DOHH2 (cell line): ENCODE results near the gene TCN2.
A peak's percentile ranks its signal among the peaks of the same experiment; 100 is the strongest.

Experiments used
- H3F3A ChIP-seq: fragments of 200-600 bp; sonication (generic), shearing (Covaris generic); 2 replicates; pipeline ENCODE4 v1.6.0; 2016; ENCODE audit warnings: antibody characterized with exemption, mild to moderate bottlenecking; ENCODE audit not compliant: control insufficient read depth, insufficient read depth
- H3K27ac ChIP-seq: fragments of 200-600 bp; sonication (generic); 2 replicates; pipeline ENCODE4 v1.5.1; 2014; ENCODE audit warnings: low read depth, mild to moderate bottlenecking, low read length, moderate library complexity
- H3K27me3 ChIP-seq: fragments of 200-600 bp; sonication (generic); 2 replicates; pipeline ENCODE4 v1.6.1; 2014; ENCODE audit warnings: mild to moderate bottlenecking, low read length, mixed read lengths; ENCODE audit not compliant: control insufficient read depth
- H3K36me3 ChIP-seq: fragments of 200-600 bp; sonication (generic); 2 replicates; pipeline ENCODE4 v1.6.1; 2014; ENCODE audit warnings: mild to moderate bottlenecking, low read length, moderate library complexity, mixed read lengths; ENCODE audit not compliant: control insufficient read depth
- H3K4me1 ChIP-seq: fragments of 200-600 bp; sonication (generic); 2 replicates; pipeline ENCODE4 v1.6.1; 2014; ENCODE audit warnings: mild to moderate bottlenecking, low read length, mixed read lengths; ENCODE audit not compliant: control insufficient read depth
- H3K4me2 ChIP-seq: fragments of 200-600 bp; sonication (generic); 2 replicates; pipeline ENCODE4 v1.6.0; 2014; ENCODE audit warnings: mild to moderate bottlenecking, low read length, moderate library complexity
- H3K4me3 ChIP-seq: fragments of 200-600 bp; sonication (generic); 2 replicates; pipeline ENCODE4 v1.5.1; 2014; ENCODE audit warnings: mild to moderate bottlenecking, low read length, mixed read lengths
- H3K79me2 ChIP-seq: fragments of 200-600 bp; sonication (generic); 2 replicates; pipeline ENCODE4 v1.6.1; 2014; ENCODE audit warnings: mild to moderate bottlenecking, low read length, mixed read lengths; ENCODE audit not compliant: control insufficient read depth
- H3K9me2 ChIP-seq: fragments of 200-600 bp; sonication (generic); replicated peaks from 2 replicates; pipeline ENCODE4 v1.6.1; 2014; ENCODE audit warnings: mild to moderate bottlenecking, low read length, mixed read lengths; ENCODE audit not compliant: control insufficient read depth
- H3K9me3 ChIP-seq: fragments of 200-600 bp; sonication (generic); 2 replicates; pipeline ENCODE4 v1.6.1; 2014; ENCODE audit warnings: antibody characterized with exemption, low read length, mixed read lengths; ENCODE audit not compliant: control insufficient read depth, insufficient read depth
- H4K20me1 ChIP-seq: fragments of 200-600 bp; sonication (generic); 2 replicates; pipeline ENCODE4 v1.6.0; 2014; ENCODE audit warnings: low read depth, mild to moderate bottlenecking, antibody characterized with exemption, low read length, moderate library complexity; ENCODE audit not compliant: control insufficient read depth, insufficient read depth
- CTCF ChIP-seq: fragments of 200-600 bp; sonication (generic); IDR thresholded peaks from one replicate; pipeline ENCODE4 v1.5.1; 2014; ENCODE audit warnings: antibody characterized with exemption, mild to moderate bottlenecking, low read depth, low read length; ENCODE audit not compliant: poor library complexity, severe bottlenecking
- EZH2phosphoT487 ChIP-seq: fragments of 200-600 bp; sonication (generic); IDR thresholded peaks from 2 replicates; pipeline ENCODE4 v1.6.1; 2017; ENCODE audit warnings: borderline replicate concordance, mild to moderate bottlenecking, antibody characterized with exemption, low read length, moderate library complexity, mixed read lengths

Gene TCN2

GRCh38 chr22:30634471-30635233 is 27.7 kb downstream of the TCN2 start:
- peak overlapping the region; percentile 81 for H3K4me3 ChIP-seq
- no peak for TF ChIP-seq EZH2phosphoT487
- TF ChIP-seq CTCF, result peak; percentile 94

GRCh38 chr22:30635273-30636225 is 28.6 kb downstream of the TCN2 start, which contains the start of gene SLC35E4:
Gene SLC35E4 (plus strand): TSS chr22:30635781. CDS start chr22:30636451, 670 bp downstream.
- Histone ChIP-seq H3K27ac (no peak within 1 kb of the TSS), H3F3A (no peaks in the 10 kb centered on the region), H3K27me3 (no peaks in the 10 kb centered on the region), H3K79me2 (no peaks in the 10 kb centered on the region), H3K9me3 (no peaks in the 10 kb centered on the region), H4K20me1 (no peaks in the 10 kb centered on the region), H3K4me1 (peaks cover 16% of the 10 kb centered on the region), H3K9me2 (no peaks in the 10 kb centered on the region), H3K4me3 (peak within 1 kb of the TSS; percentile 81), H3K36me3 (no peaks in the 10 kb centered on the region), H3K4me2 (peak within 1 kb of the TSS; percentile 96)
- peak; percentile 25 for TF ChIP-seq CTCF
- TF ChIP-seq EZH2phosphoT487, result no peak

More at GRCh38 chr22:30634471-30635233, 27.7 kb downstream of the TCN2 start:
- H3K79me2 ChIP-seq, result no peaks in the 10 kb centered on the region
- H3K9me3 ChIP-seq, result no peaks in the 10 kb centered on the region
- H3K4me1 ChIP-seq, result peaks cover 16% of the 10 kb centered on the region
- H4K20me1 ChIP-seq, result no peaks in the 10 kb centered on the region
- H3K36me3 ChIP-seq, result no peaks in the 10 kb centered on the region
- H3K9me2 ChIP-seq, result no peaks in the 10 kb centered on the region
- peak overlapping the region; percentile 96 for H3K4me2 ChIP-seq
- H3F3A ChIP-seq, result no peaks in the 10 kb centered on the region
- no peak overlapping the region for H3K27ac ChIP-seq
- no peaks in the 10 kb centered on the region for H3K27me3 ChIP-seq

- Histone ChIP-seq H3K27ac (no peak overlapping the region), H3K27me3 (no peaks in the 10 kb centered on the region), H3K9me3 (no peaks in the 10 kb centered on the region), H3F3A (no peaks in the 10 kb centered on the region), H3K4me3 (peak overlapping the region; percentile 81), H3K4me2 (peak overlapping the region; percentile 96), H3K79me2 (no peaks in the 10 kb centered on the region), H3K4me1 (peaks cover 16% of the 10 kb centered on the region), H4K20me1 (no peaks in the 10 kb centered on the region), H3K9me2 (no peaks in the 10 kb centered on the region), H3K36me3 (no peaks in the 10 kb centered on the region)
- no peak for TF ChIP-seq CTCF
- TF ChIP-seq EZH2phosphoT487, result no peak
Measured at GRCh38 chr22:30636226-30637077, 29.5 kb downstream of the TCN2 start.
